AML-193 (cell line): ENCODE measurements around the gene MYO18A.
"Not testable (repeated sequence)": the region's sequence is repeated elsewhere in the genome, so short reads cannot be mapped to it uniquely, and the experiment has no call there.

Experiments used
- DNase-seq, 2 experiments: peaks; one replicate each; lab custom pipeline; 2025; lab: John Stamatoyannopoulos, UW

Gene MYO18A

DNA sequence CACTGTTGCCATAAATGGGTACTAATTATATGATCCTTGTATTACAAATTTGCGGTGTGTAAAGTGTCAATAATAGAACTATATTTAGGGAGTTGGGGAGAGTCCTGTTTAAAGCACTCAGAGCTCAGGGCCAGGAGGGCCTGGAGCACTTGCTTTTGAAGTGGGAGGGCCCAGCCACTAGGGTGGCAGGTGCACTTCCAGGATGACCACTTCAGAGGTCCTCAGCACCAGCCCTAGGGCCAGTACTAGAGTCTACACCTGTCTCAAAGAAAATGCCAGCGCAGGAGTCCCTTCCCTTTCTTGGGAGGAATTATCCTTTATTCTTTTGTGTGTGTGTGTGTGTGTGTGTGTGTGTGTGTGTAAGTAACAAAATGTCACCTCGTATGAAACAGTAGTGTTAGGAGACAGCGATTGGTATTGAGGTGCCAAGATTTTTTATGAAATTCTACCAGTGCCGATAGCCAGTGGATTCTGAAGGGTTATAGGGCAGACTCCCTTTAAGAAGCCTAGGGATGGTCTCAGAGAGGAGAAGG, 31.9 kb downstream of the MYO18A start:
- no peak for DNase-seq

DNA sequence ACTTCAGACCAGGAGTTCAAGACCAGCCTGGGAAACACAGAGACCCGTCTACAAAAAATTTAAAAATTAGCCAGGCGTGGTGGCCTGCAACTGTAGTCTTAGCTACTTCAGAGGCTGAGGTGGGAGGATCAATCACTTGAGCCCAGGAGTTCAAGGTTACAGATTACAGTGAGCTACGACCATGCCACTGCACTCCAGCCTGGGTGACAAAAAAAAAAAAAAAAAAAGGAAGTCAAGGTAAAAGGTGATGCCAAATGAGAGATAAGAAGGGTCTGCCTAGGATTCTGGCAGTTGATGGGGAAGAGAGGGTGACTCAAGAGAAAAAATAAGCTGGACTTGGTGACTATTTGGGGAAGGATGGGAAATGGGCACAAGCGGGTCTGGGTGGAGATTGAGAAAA, 32.5 kb downstream of the MYO18A start:
- DNase-seq, result no peak

DNA sequence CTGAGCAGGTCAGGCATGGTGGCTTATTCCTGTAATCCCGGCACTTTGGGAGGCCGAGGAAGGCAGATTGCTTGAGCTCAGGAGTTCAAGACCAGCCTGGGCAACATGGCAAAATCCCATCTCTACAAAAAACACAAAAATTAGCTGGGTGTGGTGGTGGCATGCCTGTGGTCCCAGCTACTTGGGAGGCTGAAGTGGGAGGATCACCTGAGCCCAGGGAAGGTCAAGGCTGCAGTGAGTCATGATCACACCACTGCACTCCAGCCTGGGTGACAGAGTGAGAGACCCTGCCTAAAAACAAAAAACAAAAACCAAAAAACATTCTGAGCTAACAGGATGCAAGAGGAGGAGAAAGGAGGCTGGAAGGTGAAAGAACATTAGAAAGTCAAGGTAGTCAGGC, 33.0 kb downstream of the MYO18A start:
- DNase-seq, result not testable (repeated sequence)

DNA sequence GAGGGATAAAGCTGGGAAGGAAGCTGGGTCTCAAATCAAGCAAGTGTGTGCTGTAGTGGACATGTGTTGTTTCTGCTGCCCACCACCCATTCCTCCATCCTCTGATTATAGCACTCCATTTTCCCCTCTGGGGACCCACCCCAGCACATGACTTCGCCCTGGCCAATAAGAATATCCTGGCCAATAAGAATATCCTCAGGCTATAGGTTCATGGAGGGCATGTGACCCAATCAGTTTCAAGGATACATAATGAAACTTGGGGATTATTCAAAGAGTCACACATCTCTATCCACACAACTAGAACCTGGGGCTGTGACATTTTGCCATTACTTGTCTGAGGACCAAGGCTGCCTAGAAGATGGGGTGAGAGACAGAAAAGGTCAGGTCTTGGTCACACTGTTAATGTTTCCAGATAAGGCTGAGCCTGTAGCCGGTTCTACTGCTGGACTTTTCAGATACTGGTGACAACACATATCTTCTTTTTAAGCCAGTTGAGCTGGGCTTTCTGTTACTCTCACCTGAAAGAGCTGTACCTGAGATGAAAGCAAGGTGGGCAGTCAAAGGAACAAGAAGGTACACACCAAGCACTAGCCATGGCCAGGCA, 33.7 kb downstream of the MYO18A start:
- no peak for DNase-seq

DNA sequence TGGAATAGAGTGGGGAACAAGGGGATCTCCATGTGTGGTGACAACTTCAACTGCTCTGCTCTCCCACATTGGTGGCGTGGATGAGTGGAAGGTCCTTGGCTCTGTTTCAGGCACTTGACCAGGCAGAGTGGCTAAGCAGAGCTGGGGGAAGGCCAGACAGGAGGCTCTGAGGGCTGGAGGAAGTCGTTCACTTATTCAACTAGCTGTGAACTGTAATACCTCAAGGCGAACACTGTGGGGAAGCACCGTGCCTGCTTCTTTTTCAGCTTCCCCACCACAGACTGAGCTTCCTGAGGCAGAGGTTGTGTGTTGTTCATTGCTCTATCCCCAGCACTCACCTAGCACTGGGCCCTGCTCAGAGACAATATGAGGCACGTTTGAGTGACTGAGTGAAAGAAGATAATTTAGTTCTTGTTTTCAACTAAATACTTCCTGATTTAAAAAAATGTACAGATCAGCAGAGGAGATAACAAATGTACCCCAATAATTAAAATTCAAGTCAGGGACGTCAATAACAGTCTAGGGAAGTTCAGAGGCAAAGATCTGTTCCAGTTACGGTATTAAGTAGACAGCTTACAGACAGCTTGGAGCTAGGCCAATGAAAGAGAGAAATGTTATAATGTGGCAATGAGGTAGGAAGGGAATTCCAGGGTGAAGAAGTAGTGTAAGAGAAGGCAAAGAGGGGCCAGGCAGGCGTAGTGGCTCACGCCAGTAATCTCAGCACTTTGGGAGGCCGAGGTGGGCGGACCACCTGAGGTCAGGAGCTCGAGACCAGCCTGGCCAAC, 34.7 kb downstream of the MYO18A start:
- DNase-seq, result peak; percentile 95

DNA sequence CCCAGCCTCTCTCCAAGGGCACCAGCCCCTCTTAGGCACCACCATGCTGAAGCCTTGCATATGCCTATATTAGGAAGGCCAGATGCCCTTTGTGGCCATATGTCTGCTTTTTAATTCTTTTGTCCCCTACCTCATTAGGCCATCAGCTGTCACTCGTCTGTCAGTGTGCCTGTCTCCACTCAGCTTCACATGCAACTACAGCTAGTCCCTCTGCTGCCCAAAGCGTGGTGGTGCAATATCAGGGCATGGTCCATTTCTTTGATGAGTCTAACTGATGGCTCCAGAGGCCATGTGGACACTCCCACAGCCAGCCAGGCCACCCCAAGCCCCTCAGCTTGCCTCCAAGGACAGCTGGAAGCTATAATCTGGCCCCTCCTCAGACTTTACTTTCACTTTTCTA, 36.3 kb downstream of the MYO18A start:
- DNase-seq, result peak; percentile 84 to 86

DNA sequence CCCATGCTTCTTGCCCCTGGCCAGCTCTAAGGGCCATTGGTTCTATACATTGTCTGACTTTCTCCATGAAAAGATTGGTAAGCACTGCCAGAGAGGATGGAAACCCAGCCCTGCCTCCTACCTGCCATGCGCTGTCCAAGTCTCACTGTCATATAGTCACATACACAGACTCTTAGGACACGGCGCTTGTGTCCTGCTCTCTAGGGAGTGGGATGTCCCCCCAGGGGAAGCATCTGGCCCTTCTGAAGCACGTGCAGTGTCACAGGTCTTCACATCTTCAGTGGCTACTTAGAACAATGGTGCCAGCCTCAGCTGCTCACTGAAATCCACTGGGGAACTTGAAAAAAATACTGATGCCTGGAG, 38.7 kb downstream of the MYO18A start:
- no peak for DNase-seq

DNA sequence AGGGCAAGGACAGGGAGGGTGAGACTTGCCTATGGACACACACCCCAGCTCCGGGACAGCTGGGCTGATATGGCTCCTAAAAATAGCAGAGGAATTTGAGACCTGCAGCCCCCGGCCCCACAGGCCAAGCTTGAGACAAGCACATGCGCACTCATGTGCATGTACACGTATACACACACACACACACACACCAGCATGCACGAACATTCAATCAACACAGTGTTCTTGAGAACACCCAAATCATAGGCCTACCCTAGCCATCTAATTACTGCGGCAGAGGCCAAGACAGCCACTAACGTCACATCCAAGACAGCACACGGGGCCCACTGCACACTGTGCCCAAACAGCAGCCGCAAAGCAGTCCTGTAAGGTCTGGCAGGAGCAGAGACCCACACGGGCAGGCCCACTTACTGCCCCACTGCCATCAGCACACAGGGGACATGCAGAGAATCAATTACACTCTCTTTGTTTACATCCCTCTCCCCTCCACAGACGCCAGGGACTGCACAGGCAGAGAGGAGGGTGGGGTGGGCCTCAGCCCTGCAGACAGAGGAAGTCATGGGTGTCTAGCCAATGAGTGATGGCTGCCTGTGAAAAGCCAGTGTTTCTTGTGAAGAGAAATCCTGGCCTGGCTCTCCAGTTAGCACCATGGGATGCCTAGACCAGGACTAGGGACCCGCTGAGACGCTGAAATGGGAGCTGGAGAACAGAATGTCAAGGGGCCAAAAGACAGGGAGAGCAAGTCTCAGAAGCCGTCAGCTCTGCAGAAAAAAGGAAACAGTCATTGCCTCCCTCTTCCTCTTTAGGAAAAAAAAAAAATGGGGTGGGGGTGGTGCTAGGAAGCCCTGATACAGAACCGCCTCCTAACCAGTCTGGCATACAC, 39.3 kb downstream of the MYO18A start:
- DNase-seq, result peak; percentile 86 to 89

DNA sequence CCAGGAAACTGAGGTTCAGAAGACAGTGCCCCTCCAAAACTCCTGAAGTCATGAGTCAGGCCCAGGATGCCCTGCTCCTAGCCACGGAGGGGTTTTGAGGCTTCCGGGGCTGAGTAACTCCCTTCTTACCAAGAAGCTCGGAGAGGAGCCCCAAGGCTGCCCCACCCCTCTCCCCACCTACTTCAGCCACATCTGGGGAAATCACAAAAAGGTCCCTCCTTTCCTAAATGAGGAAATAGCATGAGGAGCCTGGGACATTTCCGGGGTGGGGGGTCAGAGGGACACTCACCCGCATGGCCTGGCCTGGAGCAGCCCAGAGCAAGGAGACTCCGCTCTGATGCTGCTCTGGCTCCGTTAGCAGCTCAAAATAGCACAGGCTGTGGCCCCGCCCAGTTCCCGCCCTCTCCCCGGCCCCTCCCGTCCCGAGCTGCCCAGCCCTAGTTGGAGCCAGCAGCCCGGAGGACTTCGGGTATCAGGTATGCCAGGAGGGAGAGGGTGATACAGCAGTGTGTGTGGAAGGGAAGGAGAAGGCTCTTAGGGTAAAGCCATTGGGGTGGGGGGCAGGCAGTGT, 40.1 kb downstream of the MYO18A start:
- DNase-seq, result peak; percentile 99 to 100

DNA sequence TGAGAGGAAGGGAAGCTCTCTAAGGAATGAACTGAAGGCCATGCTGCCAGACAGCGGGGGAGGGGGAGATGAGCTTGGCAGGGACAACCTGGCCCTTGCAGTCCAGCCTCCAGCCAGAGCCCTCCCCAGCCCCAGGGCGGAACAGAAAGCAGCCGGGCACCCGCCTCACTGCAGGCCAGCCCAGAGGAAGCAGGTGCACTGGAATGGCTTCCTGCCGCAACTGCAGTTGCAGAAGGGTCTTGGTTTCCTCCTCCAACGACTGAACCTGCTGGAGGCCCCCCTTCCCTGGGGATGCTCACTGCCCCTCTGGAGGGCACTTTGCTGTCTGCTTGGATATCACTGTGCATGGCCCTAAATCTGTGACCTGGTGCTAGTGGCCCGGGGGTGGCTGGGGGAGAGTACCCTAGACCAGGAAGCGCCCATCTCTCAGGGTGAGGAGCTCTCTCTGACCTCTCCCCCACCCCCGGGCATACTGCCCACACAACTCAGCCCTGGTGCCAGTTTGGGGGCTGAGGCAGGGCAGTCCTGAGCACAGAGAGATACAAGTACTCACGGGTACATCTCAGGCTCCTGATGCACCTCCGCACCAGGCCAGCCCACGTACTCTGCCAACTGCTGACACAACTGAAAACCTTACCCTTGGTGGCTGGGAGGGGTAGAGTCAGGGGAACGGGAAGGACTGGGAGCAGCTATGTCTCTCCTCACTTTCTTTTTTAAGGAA, 41.1 kb downstream of the MYO18A start:
- peak; percentile 93 to 94 for DNase-seq

DNA sequence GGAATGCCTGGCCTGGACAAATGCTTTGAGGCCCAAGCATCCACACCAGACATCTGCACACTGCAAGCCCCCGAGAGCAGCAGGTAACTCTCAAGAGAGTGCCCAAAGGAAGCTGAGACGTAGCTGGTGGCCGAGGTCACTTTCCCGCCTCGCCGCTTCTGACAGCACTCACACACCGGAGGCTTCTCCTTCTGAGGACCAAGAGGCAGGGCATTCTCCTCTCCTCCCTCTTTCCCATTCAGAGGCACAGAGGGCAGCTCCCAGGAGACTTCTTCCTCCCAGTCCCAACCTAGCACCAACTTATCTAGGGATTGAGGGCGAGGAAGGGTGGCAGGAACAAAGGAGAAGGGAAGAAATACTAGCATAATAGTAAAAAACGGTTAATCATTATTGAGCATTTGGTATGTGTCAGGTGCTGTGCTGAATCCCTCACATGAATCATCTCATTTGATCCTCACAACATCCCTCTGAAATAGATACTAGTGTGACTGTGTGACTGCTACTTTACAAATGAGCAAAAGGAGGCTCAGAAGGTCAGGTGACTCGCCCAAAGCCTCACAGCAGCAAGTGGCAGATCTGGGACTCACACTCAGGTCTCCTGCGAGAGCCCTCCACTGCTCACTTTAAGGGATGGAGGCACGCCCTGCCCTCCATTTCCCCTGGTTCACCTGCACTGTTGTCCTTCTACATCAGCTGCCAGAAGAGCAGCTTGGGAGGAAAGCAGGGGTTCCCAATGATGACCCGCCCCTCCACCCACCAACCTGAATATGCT, 41.8 kb downstream of the MYO18A start:
- peak; percentile 37 to 54 for DNase-seq

DNA sequence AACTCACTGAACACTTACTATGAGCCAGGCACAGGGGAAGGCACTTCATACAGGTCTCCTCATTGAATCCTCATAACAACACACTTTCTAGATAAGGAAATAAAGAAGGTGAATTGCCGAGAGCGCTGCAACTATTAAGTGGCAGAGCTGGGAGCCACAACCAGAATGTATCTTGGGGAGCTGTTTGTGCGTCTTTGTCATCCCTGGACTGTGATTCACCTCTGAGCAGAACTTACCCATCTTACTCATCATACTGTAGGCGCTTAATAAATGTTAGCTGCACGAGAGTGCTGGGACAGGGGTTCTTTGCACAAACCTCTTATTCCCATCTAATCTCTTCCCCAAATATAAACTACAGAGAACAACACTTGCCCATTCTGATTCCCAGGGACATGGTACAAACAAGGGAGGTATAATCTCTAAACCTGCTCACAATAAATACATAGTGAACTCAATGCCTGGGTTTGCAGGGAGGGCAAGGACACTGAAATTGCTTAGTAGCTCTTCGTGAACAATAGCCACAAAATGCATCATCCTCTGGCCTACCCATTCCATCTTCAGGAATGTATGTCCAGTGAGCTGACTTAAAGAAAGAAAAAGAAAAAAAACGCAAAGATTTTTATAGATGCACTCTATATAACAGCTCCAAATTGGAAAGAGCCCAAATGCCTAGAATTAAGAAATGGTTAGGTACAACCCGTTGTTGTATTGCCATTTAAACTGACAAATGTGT, 43.0 kb downstream of the MYO18A start:
- DNase-seq, result no peak

DNA sequence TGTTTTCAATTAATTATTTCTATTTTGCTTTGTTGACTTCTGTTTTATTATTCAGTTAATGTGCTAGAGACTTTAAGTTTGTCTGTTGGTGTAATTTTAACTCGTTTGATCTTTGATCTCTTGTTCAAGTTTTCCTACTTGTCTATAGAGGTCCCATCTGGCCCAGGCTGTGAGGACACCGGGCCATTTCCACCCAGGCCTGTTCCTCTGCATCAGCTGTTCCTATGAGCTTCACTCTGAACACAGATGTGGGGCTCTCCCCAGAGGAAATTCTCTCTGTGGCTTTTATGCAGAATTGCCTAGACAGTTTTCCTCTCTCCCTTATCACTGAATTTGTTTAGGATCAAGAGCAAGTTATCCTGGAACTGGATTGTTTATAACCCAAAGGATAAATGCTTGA, 44.7 kb downstream of the MYO18A start:
- no peak for DNase-seq

DNA sequence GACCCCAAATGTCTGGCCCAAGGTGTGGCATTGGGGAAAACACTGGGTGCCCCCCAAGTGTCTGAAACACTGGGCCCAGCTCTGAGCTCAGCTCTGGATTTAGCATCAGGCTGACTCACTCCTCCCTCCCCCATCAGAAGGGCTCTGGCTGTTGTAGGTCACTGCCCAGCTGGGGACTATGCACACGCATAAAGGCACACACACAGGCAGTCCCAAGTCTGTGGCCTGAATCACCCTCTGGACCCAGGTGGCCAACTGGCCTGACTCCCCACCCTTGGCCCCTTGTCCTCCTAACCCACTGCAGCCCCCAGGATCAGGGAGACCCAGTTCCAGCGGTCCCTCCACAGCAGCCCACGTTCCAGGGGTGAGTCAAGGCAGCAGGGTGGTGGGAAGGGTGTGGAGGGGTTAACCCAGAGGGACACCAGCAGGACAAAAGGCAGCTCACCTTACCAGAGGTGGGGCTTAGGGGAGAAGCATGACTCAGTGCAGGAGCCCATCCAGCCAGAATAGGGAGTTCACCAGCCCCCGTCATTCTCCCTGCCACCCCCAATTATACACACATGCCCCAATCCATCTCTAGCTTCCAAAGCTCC, 47.0 kb downstream of the MYO18A start:
- peak; percentile 22 to 34 for DNase-seq

DNA sequence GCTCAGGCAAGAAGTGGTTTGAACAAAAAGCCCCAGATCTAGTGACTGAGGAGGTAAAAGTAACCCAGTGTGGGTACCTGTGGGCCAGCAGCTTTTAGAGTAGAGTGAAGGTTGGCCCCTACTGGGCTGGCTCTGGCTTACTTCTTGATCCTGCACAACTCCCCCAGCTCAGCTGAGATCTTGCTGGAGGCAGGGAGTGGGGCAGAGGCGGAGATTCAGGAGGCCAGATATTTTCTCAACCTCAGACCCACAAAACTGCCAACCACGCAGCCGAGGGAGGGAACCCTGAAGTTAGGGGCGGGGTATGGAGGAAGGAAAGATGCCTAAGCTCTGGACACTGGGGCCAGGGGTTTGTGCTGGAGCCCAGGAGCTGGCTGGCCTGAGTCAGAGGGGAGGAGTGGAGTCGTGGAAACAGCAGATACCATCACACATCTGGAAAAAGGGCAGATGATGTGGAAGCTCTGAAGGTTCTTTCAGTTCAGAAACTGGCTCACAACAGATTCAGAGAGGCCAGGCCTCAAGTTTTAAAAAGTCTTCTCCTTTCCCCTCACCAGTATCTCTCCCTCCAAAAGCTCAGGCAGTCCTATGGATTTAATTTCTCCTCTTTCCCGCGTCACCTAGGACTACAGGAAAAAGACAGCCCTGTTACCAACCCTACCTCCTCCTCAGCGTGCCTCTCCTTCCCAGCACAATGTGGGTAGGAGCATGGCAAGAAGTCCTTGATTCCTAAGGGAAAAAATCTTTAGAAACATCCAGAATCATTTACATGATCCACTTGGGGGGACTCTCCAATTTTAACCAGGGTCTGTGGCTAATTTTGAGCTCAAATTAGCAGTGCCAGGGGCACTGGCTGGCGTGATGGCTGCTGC, 48.1 kb downstream of the MYO18A start:
- peak; percentile 22 to 26 for DNase-seq

DNA sequence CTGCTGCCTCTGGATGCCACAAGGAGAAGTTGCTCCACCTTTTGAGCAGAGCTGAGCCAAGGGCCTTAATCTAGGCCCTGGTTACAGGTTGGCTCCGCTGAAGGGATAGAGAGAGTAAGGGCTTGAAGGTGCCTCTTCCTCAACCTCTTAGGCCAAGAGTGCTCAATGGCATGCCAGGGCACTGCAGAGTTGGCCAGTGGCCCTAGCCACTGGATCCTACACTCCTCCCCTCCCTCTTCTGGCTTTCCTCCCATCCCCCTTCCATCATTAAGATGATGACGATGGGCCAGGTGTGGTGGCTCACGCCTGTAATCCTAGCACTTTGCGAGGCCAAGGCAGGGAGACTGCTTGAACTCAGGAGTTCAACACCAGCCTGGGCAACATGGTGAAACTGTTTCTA, 50.5 kb downstream of the MYO18A start:
- DNase-seq, result no peak

DNA sequence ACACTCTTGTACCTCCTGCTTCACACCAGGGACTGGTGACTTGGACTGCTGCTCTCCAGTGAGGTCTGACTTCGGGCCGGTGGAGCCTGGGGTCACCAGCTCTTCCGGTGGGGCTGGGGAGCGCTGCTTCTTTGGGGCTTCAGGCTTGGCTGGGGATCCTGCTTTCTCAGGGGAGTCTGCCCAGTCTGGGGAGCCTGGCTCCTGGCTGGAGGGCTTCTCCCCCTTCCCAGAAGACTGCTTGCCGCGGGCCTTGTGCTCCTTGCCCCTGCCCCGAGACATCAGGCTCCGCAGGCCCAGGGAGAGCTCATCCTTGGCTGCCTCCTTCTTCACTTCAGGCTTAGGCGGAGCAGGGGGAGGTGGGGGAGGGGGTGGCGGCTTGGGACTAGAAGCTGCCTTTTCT, 52.4 kb downstream of the MYO18A start:
- DNase-seq, result no peak

DNA sequence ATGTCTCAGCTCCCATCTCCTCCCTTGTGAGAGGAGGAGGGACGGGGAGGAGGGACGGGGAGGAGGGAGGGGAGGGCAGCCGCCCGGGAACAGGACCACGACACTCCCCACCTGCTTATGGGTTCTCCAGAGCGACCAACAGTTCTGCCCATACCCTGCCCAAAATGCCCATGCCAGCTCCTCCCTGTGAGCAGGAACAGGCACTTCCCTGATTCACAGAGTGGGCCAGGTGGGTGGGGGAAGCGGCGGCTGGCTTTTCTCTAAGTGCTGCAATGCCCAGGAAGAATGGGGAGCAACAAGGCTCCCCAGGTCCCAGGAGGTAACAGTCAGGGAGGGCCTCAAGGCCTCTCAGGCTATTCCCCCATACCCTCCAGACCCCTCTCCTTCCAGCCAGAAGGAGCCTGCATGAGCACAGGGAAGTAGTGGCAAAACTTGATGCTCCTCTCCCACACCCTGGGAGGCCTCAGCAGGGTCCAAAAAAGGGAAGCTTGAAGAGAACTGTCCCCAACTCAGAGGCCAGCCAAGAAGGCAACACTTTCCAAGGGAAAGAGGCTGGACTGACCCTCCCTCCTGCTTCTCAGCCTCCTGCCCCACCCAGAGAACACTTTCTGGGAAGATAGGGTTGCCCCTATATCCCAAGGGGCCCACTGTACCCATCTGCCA, 53.8 kb downstream of the MYO18A start:
- peak; percentile 67 to 82 for DNase-seq
